Measurements from ENCODE around the gene ZNF607.
A peak's percentile ranks its signal among the peaks of the same experiment; 100 is the strongest.
"Not testable (repeated sequence)": the region's sequence is repeated elsewhere in the genome, so short reads cannot be mapped to it uniquely, and the experiment has no call there.

ZNF607 gene

GRCh38 chr19:37695144-37695899 is 24.2 kb downstream of the ZNF607 start:
- H3K27me3 ChIP-seq (ENCODE audit: low read depth, low read length): no peaks in the 10 kb centered on the region
- no peaks in the 10 kb centered on the region for H3K4me1 ChIP-seq (ENCODE audit: control insufficient read depth in 1 of 2, insufficient read depth in 2 of 2, low read length in 2 of 2)
- peaks cover 12 to 14% of the 10 kb centered on the region in 2 donors for H3K9me3 ChIP-seq (ENCODE audit: control insufficient read depth in 1 of 2, low read length in 2 of 2)
- no peak overlapping the region for H3K27ac ChIP-seq (ENCODE audit: low read length)
- no peak overlapping the region for H3K4me3 ChIP-seq (ENCODE audit: low read depth in 1 of 2, low read length in 2 of 2)
- H3K36me3 ChIP-seq (ENCODE audit: control insufficient read depth in 1 of 2, insufficient read depth in 2 of 2, low read length in 2 of 2): peaks cover 18 to 39% of the 10 kb centered on the region in 2 donors

- peaks cover 0 to 2% of the 10 kb centered on the region in 2 donors for H3K9me3 ChIP-seq (ENCODE audit: control insufficient read depth in 1 of 2, low read length in 2 of 2)
- no peaks in the 10 kb centered on the region for H3K4me1 ChIP-seq (ENCODE audit: control insufficient read depth in 1 of 2, insufficient read depth in 2 of 2, low read length in 2 of 2)
- peak overlapping the region in 1 of 2 donors; percentile 83 for H3K4me3 ChIP-seq (ENCODE audit: low read depth in 1 of 2, low read length in 2 of 2)
- no peak overlapping the region for H3K27ac ChIP-seq (ENCODE audit: low read length)
- no peaks in the 10 kb centered on the region for H3K27me3 ChIP-seq (ENCODE audit: low read depth, low read length)
- H3K36me3 ChIP-seq (ENCODE audit: control insufficient read depth in 1 of 2, insufficient read depth in 2 of 2, low read length in 2 of 2): peaks cover 2 to 23% of the 10 kb centered on the region in 2 donors
These were observed 26.5 kb downstream of the ZNF607 start for GRCh38 chr19:37692956-37693620.

- Histone ChIP-seq H3K4me1 (ENCODE audit: control insufficient read depth in 1 of 2, insufficient read depth in 2 of 2, low read length in 2 of 2) (no peaks in the 10 kb centered on the region), H3K36me3 (ENCODE audit: control insufficient read depth in 1 of 2, insufficient read depth in 2 of 2, low read length in 2 of 2) (peaks cover 0 to 19% of the 10 kb centered on the region in 2 donors), H3K4me3 (ENCODE audit: low read depth in 1 of 2, low read length in 2 of 2) (peak overlapping the region; percentile 76 to 83), H3K9me3 (ENCODE audit: control insufficient read depth in 1 of 2, low read length in 2 of 2) (peaks cover 0 to 2% of the 10 kb centered on the region in 2 donors), H3K27ac (ENCODE audit: low read length) (peak overlapping the region; percentile 71), H3K27me3 (ENCODE audit: low read depth, low read length) (no peaks in the 10 kb centered on the region)
These were observed 27.6 kb downstream of the ZNF607 start for GRCh38 chr19:37691881-37692504.

GRCh38 chr19:37683520-37683919 is 36.0 kb downstream of the ZNF607 start:
- Histone ChIP-seq H3K27ac (ENCODE audit: low read length) (no peak overlapping the region), H3K36me3 (ENCODE audit: control insufficient read depth in 1 of 2, insufficient read depth in 2 of 2, low read length in 2 of 2) (peaks cover 3 to 52% of the 10 kb centered on the region in 2 donors), H3K27me3 (ENCODE audit: low read depth, low read length) (no peaks in the 10 kb centered on the region), H3K4me3 (ENCODE audit: low read depth in 1 of 2, low read length in 2 of 2) (no peak overlapping the region), H3K4me1 (ENCODE audit: control insufficient read depth in 1 of 2, insufficient read depth in 2 of 2, low read length in 2 of 2) (no peaks in the 10 kb centered on the region), H3K9me3 (ENCODE audit: control insufficient read depth in 1 of 2, low read length in 2 of 2) (peaks cover 4 to 22% of the 10 kb centered on the region in 2 donors)

GRCh38 chr19:37669450-37669914 is 50.1 kb downstream of the ZNF607 start:
- Histone ChIP-seq H3K36me3 (ENCODE audit: control insufficient read depth in 1 of 2, insufficient read depth in 2 of 2, low read length in 2 of 2) (peaks cover 0 to 38% of the 10 kb centered on the region in 2 donors), H3K27ac (ENCODE audit: low read length) (no peak overlapping the region), H3K4me1 (ENCODE audit: control insufficient read depth in 1 of 2, insufficient read depth in 2 of 2, low read length in 2 of 2) (no peaks in the 10 kb centered on the region), H3K9me3 (ENCODE audit: control insufficient read depth in 1 of 2, low read length in 2 of 2) (peaks cover 45 to 60% of the 10 kb centered on the region in 2 donors), H3K4me3 (ENCODE audit: low read depth in 1 of 2, low read length in 2 of 2) (peak overlapping the region; percentile 9 to 47), H3K27me3 (ENCODE audit: low read depth, low read length) (no peaks in the 10 kb centered on the region)

GRCh38 chr19:37657157-37657556 is 62.4 kb downstream of the ZNF607 start:
- not testable (repeated sequence) for H3K4me3 ChIP-seq (ENCODE audit: low read depth in 1 of 2, low read length in 2 of 2); H3K27me3 ChIP-seq (ENCODE audit: low read depth, low read length); H3K27ac ChIP-seq (ENCODE audit: low read length); H3K36me3 ChIP-seq (ENCODE audit: control insufficient read depth in 1 of 2, insufficient read depth in 2 of 2, low read length in 2 of 2)
- H3K9me3 ChIP-seq (ENCODE audit: control insufficient read depth in 1 of 2, low read length in 2 of 2): peaks cover 0 to 11% of the 10 kb centered on the region in 2 donors
- peaks cover 6 to 15% of the 10 kb centered on the region in 2 donors for H3K4me1 ChIP-seq (ENCODE audit: control insufficient read depth in 1 of 2, insufficient read depth in 2 of 2, low read length in 2 of 2)

- Histone ChIP-seq H3K27me3 (ENCODE audit: low read depth, low read length) (no peaks in the 10 kb centered on the region), H3K9me3 (ENCODE audit: control insufficient read depth in 1 of 2, low read length in 2 of 2) (peaks cover 0 to 8% of the 10 kb centered on the region in 2 donors), H3K4me3 (ENCODE audit: low read depth in 1 of 2, low read length in 2 of 2) (peak overlapping the region; percentile 87 to 98), H3K36me3 (ENCODE audit: control insufficient read depth in 1 of 2, insufficient read depth in 2 of 2, low read length in 2 of 2) (no peaks in the 10 kb centered on the region), H3K4me1 (ENCODE audit: control insufficient read depth in 1 of 2, insufficient read depth in 2 of 2, low read length in 2 of 2) (peaks cover 6 to 15% of the 10 kb centered on the region in 2 donors), H3K27ac (ENCODE audit: low read length) (peak overlapping the region; percentile 77)
These were observed 63.7 kb downstream of the ZNF607 start for GRCh38 chr19:37655689-37656371.

- peak within 1 kb of the TSS; percentile 77 for H3K27ac ChIP-seq (ENCODE audit: low read length)
- H3K36me3 ChIP-seq (ENCODE audit: control insufficient read depth in 1 of 2, insufficient read depth in 2 of 2, low read length in 2 of 2): no peaks in the 10 kb centered on the region
- peaks cover 0 to 8% of the 10 kb centered on the region in 2 donors for H3K9me3 ChIP-seq (ENCODE audit: control insufficient read depth in 1 of 2, low read length in 2 of 2)
- peak within 1 kb of the TSS; percentile 87 to 98 for H3K4me3 ChIP-seq (ENCODE audit: low read depth in 1 of 2, low read length in 2 of 2)
- no peaks in the 10 kb centered on the region for H3K27me3 ChIP-seq (ENCODE audit: low read depth, low read length)
- peaks cover 6 to 15% of the 10 kb centered on the region in 2 donors for H3K4me1 ChIP-seq (ENCODE audit: control insufficient read depth in 1 of 2, insufficient read depth in 2 of 2, low read length in 2 of 2)
These were observed 64.3 kb downstream of the ZNF607 start, which contains the start of gene ZFP30 for GRCh38 chr19:37655301-37655688. ZFP30 (minus strand) TSS chr19:37655465; CDS start chr19:37647822, 7,643 bp downstream.

GRCh38 chr19:37654629-37655300 is 64.8 kb downstream of the ZNF607 start:
- peaks cover 0 to 2% of the 10 kb centered on the region in 2 donors for H3K36me3 ChIP-seq (ENCODE audit: control insufficient read depth in 1 of 2, insufficient read depth in 2 of 2, low read length in 2 of 2)
- peaks cover 6 to 15% of the 10 kb centered on the region in 2 donors for H3K4me1 ChIP-seq (ENCODE audit: control insufficient read depth in 1 of 2, insufficient read depth in 2 of 2, low read length in 2 of 2)
- peak overlapping the region; percentile 77 for H3K27ac ChIP-seq (ENCODE audit: low read length)
- no peaks in the 10 kb centered on the region for H3K27me3 ChIP-seq (ENCODE audit: low read depth, low read length)
- H3K9me3 ChIP-seq (ENCODE audit: control insufficient read depth in 1 of 2, low read length in 2 of 2): peaks cover 0 to 5% of the 10 kb centered on the region in 2 donors
- peak overlapping the region; percentile 87 to 98 for H3K4me3 ChIP-seq (ENCODE audit: low read depth in 1 of 2, low read length in 2 of 2)

- peaks cover 0 to 10% of the 10 kb centered on the region in 2 donors for H3K9me3 ChIP-seq (ENCODE audit: control insufficient read depth in 1 of 2, low read length in 2 of 2)
- H3K27me3 ChIP-seq (ENCODE audit: low read depth, low read length): no peaks in the 10 kb centered on the region
- H3K4me3 ChIP-seq (ENCODE audit: low read depth in 1 of 2, low read length in 2 of 2): peak overlapping the region; percentile 87 to 98
- peak overlapping the region; percentile 77 for H3K27ac ChIP-seq (ENCODE audit: low read length)
- peaks cover 0 to 9% of the 10 kb centered on the region in 2 donors for H3K36me3 ChIP-seq (ENCODE audit: control insufficient read depth in 1 of 2, insufficient read depth in 2 of 2, low read length in 2 of 2)
- peaks cover 6 to 15% of the 10 kb centered on the region in 2 donors for H3K4me1 ChIP-seq (ENCODE audit: control insufficient read depth in 1 of 2, insufficient read depth in 2 of 2, low read length in 2 of 2)
These were observed 65.4 kb downstream of the ZNF607 start for GRCh38 chr19:37654118-37654517.
